GM21447 (cell line): Measurements from ENCODE around the gene SREBF1.

Source experiments
- ATAC-seq: cut with Tn5 transposase; IDR thresholded peaks from one replicate; pipeline ENCODE4 v1.9.1; 2021; ENCODE audit not compliant: unreplicated experiment

Gene SREBF1

GRCh38 chr17:17766077-17766743, 70.6 kb downstream of the SREBF1 start:
- peak; percentile 75 for ATAC-seq

- ATAC-seq, result no peak
Observed at GRCh38 chr17:17765359-17766076, 71.3 kb downstream of the SREBF1 start.

- ATAC-seq, result no peak
Observed at GRCh38 chr17:17763734-17764133, 73.1 kb downstream of the SREBF1 start.

GRCh38 chr17:17763136-17763535, 73.7 kb downstream of the SREBF1 start:
- ATAC-seq, result no peak

- no peak for ATAC-seq
Observed at GRCh38 chr17:17762744-17763105, 74.1 kb downstream of the SREBF1 start.
